Fibroblast of mammary gland (primary cell): ENCODE measurements around the gene CFAP107.
"Not testable (repeated sequence)": the region's sequence is repeated elsewhere in the genome, so short reads cannot be mapped to it uniquely, and the experiment has no call there.

Experiments
- DNase-seq: peaks from one replicate; pipeline ENCODE4 v3.0.0-alpha.2; 2010; ENCODE audit warnings: low read depth
- H3K4me3 ChIP-seq: 2 replicates; pipeline ENCODE4 v1.5.1; 2011; ENCODE audit warnings: low read depth, mild to moderate bottlenecking, low read length, moderate library complexity; ENCODE audit not compliant: control insufficient read depth
- CTCF ChIP-seq: conservative IDR thresholded peaks from 2 replicates; pipeline ENCODE4 v1.5.1; 2011; ENCODE audit warnings: low read depth, low read length, inconsistent platforms; ENCODE audit not compliant: control insufficient read depth, insufficient read depth

The CFAP107 gene

GRCh38 chr1:12774801-12775345 lies 28.9 kb downstream of the CFAP107 start:
- no peak for TF ChIP-seq CTCF
- DNase-seq: no peak
- no peak overlapping the region for H3K4me3 ChIP-seq

DNA sequence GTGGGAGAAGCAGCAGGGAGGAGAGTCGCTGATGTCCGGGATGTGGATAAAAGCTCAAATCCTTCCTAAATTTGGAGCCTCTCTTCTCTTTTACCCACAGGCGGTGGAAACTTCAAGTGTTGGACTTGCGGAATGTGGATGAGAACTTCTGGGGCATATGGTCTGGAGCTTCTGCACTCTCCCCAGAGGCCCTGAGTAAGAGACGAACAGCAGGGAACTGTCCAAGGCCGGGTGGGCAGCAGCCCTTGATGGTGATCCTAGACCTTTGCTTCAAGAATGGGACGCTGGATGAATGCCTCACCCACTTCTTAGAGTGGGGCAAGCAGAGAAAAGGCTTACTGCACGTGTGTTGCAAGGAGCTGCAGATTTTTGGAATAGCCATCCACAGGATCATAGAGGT lies 29.4 kb downstream of the CFAP107 start:
- no peak for TF ChIP-seq CTCF
- no peak overlapping the region for H3K4me3 ChIP-seq
- no peak for DNase-seq

GRCh38 chr1:12776801-12777557 lies 31.0 kb downstream of the CFAP107 start:
- no peak for TF ChIP-seq CTCF
- no peak overlapping the region for H3K4me3 ChIP-seq
- DNase-seq: no peak

GRCh38 chr1:12778061-12778460 lies 32.1 kb downstream of the CFAP107 start:
- H3K4me3 ChIP-seq: no peak overlapping the region

GRCh38 chr1:12778907-12779306 lies 32.9 kb downstream of the CFAP107 start:
- TF ChIP-seq CTCF: no peak
- DNase-seq: no peak
- no peak overlapping the region for H3K4me3 ChIP-seq

More at GRCh38 chr1:12778061-12778460, 32.1 kb downstream of the CFAP107 start:
- no peak for DNase-seq
- TF ChIP-seq CTCF: no peak

DNA sequence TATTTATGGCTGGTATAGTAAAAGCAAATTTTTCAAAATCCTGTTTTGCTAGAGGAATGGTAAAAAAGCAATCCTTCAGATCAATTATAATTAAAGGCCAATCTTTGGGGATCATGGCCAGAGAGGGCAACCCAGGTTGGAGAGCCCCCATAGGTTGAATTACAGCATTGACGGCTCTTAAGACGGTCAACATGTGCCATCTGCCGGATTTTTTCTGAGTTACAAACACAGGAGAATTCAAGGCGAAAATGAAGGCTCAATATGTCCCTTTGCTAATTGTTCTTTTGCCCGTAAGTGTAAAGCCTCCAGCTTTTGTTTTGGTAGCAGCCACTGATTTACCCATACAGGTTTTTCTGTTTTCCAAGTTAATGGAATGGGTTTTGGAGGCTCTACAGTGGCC lies 35.5 kb downstream of the CFAP107 start:
- not testable (repeated sequence) for H3K4me3 ChIP-seq, DNase-seq

DNA sequence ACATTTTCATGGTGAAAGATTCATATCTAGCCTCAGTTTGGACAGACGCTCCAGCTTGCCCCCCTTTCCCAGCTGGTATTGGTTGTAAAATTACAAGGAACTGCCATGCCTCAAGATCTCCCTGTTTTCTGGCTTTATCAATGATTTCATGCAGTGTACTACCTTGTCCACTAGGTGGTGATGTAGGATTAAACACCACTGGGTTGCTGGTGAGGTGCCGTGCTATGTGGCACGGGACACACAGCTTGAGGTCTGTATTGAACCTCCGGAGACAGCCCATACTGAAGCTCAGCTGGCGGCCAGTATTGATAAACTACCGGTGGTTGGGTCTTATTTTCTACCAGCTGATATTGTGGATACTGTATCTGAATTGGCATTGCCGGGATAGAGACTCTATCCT lies 37.8 kb downstream of the CFAP107 start:
- not testable (repeated sequence) for H3K4me3 ChIP-seq, DNase-seq

GRCh38 chr1:12784729-12785128 lies 38.7 kb downstream of the CFAP107 start:
- H3K4me3 ChIP-seq: not testable (repeated sequence)
- peak; percentile 1 for DNase-seq

DNA sequence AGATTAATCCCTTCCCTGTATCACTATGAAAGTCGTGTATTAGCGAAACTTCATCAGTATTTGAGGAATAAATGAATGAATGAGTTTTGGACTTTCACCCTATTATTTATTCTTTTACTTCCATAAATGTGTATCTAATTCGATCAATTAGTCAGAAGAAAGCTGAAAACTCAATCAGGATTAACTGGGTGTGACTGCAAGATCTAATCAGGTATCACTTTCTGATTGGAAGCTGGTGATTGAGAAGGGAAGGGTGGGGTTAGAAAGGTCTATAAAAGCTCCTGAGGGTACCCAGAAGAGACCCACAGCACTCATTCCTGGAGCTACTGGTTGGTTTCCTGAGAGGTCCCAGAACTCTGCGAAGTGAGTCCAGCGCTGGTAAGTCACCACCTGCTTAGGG lies 45.1 kb downstream of the CFAP107 start, which contains the start of gene PRAMEF1:
Gene PRAMEF1 (plus strand): TSS at position 301 of the 400 bp plus-strand sequence. CDS start 1,831 bp downstream, outside the sequence.
- H3K4me3 ChIP-seq: not testable (repeated sequence)

More for the DNA sequence above, 45.1 kb downstream of the CFAP107 start, which contains the start of gene PRAMEF1:
- DNase-seq: not testable (repeated sequence)
